SK-N-SH treated with all-trans-retinoic acid at 6 μM for 48 hours (cell line): ENCODE measurements around the gene CLECL1.

Source experiments
- BACH2 ChIP-seq: fragments of 250-450 bp; sonication (Bioruptor Pico); IDR thresholded peaks from 2 replicates; pipeline ENCODE4 v1.9.0; 2021; ENCODE audit warnings: mild to moderate bottlenecking, borderline replicate concordance
- CREB5 ChIP-seq: fragments of 250-450 bp; sonication (Bioruptor Pico); IDR thresholded peaks from 2 replicates; pipeline ENCODE4 v1.5.1; 2020; ENCODE audit warnings: low read depth, mild to moderate bottlenecking, moderate library complexity
- CSRNP3 ChIP-seq: fragments of 250-450 bp; sonication (Bioruptor Pico); IDR thresholded peaks from 2 replicates; pipeline ENCODE4 v1.5.1; 2021; ENCODE audit warnings: mild to moderate bottlenecking, moderate library complexity
- OSR1 ChIP-seq: fragments of 250-450 bp; sonication (Bioruptor Pico); IDR thresholded peaks from 2 replicates; pipeline ENCODE4 v1.8.0; 2022; ENCODE audit warnings: moderate library complexity, mild to moderate bottlenecking, inconsistent platforms
- RARB ChIP-seq: fragments of 250-450 bp; sonication (Bioruptor Pico); IDR thresholded peaks from 2 replicates; pipeline ENCODE4 v1.8.0; 2021; ENCODE audit warnings: mild to moderate bottlenecking, moderate library complexity
- SNAI2 ChIP-seq: fragments of 250-450 bp; sonication (Bioruptor Pico); IDR thresholded peaks from 2 replicates; pipeline ENCODE4 v1.5.0; 2020; ENCODE audit warnings: mild to moderate bottlenecking, moderate library complexity
- TCF4 ChIP-seq: fragments of 250-450 bp; sonication (Bioruptor Pico); IDR thresholded peaks from 2 replicates; pipeline ENCODE4 v1.8.0; 2021; ENCODE audit warnings: mild to moderate bottlenecking, moderate library complexity, borderline replicate concordance
- TOX ChIP-seq: fragments of 250-450 bp; sonication (Bioruptor Pico); IDR thresholded peaks from 2 replicates; pipeline ENCODE4 v1.8.0; 2021; ENCODE audit warnings: mild to moderate bottlenecking, moderate library complexity, borderline replicate concordance
- ZC3H10 ChIP-seq: fragments of 250-450 bp; sonication (Bioruptor Pico); IDR thresholded peaks from 2 replicates; pipeline ENCODE4 v1.5.1; 2021; ENCODE audit warnings: mild to moderate bottlenecking, moderate library complexity
- ZFP3 ChIP-seq: fragments of 250-450 bp; sonication (Bioruptor Pico); IDR thresholded peaks from 2 replicates; pipeline ENCODE4 v1.5.0; 2020; ENCODE audit warnings: mild to moderate bottlenecking, moderate library complexity
- ZNF565 ChIP-seq: fragments of 450-650 bp; formaldehyde crosslinking; conservative IDR thresholded peaks from 2 replicates; pipeline ENCODE4 v1.5.0; 2020; ENCODE audit warnings: low read depth, mild to moderate bottlenecking, moderate library complexity
- ZNF70 ChIP-seq: fragments of 450-650 bp; formaldehyde crosslinking; IDR thresholded peaks from 2 replicates; pipeline ENCODE4 v1.5.0; 2020; ENCODE audit warnings: mild to moderate bottlenecking, moderate library complexity
- TF ChIP-seq, protein P1 (sequence below): fragments of 250-450 bp; sonication (Bioruptor Pico); IDR thresholded peaks from 2 replicates; pipeline ENCODE4 v1.8.0; 2020; ENCODE audit warnings: mild to moderate bottlenecking, moderate library complexity, borderline replicate concordance
- TF ChIP-seq, protein P2 (sequence below): fragments of 250-450 bp; sonication (Bioruptor Pico); IDR thresholded peaks from 2 replicates; pipeline ENCODE4 v1.5.0; 2020; ENCODE audit warnings: mild to moderate bottlenecking, moderate library complexity

GRCh38 chr12:9756706-9757105, 23.8 kb upstream of the CLECL1 start:
- TF ChIP-seq ZC3H10 (CRISPR knock-in tag) (no peak), RARB (no peak), ZNF565 (no peak), TOX (no peak), CSRNP3 (no peak), TCF4 (CRISPR knock-in tag) (no peak), SNAI2 (CRISPR knock-in tag) (no peak), OSR1 (CRISPR knock-in tag) (no peak), BACH2 (CRISPR knock-in tag) (no peak), ZNF70 (CRISPR knock-in tag) (no peak), CREB5 (no peak), ZFP3 (CRISPR knock-in tag) (no peak)
- TF ChIP-seq, protein P1, sequence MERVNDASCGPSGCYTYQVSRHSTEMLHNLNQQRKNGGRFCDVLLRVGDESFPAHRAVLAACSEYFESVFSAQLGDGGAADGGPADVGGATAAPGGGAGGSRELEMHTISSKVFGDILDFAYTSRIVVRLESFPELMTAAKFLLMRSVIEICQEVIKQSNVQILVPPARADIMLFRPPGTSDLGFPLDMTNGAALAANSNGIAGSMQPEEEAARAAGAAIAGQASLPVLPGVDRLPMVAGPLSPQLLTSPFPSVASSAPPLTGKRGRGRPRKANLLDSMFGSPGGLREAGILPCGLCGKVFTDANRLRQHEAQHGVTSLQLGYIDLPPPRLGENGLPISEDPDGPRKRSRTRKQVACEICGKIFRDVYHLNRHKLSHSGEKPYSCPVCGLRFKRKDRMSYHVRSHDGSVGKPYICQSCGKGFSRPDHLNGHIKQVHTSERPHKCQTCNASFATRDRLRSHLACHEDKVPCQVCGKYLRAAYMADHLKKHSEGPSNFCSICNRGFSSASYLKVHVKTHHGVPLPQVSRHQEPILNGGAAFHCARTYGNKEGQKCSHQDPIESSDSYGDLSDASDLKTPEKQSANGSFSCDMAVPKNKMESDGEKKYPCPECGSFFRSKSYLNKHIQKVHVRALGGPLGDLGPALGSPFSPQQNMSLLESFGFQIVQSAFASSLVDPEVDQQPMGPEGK (CRISPR knock-in tag): no peak
- TF ChIP-seq, protein P2, sequence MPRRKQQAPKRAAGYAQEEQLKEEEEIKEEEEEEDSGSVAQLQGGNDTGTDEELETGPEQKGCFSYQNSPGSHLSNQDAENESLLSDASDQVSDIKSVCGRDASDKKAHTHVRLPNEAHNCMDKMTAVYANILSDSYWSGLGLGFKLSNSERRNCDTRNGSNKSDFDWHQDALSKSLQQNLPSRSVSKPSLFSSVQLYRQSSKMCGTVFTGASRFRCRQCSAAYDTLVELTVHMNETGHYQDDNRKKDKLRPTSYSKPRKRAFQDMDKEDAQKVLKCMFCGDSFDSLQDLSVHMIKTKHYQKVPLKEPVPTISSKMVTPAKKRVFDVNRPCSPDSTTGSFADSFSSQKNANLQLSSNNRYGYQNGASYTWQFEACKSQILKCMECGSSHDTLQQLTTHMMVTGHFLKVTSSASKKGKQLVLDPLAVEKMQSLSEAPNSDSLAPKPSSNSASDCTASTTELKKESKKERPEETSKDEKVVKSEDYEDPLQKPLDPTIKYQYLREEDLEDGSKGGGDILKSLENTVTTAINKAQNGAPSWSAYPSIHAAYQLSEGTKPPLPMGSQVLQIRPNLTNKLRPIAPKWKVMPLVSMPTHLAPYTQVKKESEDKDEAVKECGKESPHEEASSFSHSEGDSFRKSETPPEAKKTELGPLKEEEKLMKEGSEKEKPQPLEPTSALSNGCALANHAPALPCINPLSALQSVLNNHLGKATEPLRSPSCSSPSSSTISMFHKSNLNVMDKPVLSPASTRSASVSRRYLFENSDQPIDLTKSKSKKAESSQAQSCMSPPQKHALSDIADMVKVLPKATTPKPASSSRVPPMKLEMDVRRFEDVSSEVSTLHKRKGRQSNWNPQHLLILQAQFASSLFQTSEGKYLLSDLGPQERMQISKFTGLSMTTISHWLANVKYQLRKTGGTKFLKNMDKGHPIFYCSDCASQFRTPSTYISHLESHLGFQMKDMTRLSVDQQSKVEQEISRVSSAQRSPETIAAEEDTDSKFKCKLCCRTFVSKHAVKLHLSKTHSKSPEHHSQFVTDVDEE: no peak
